Glutamatergic neuron (in vitro differentiated cells): ENCODE results near the gene TSHZ1. TPM values are rescaled to one million over a fixed set of nuclear protein-coding genes. Genes with fewer than 3 reads are reported as not detected.

Experiments used
- DNase-seq: peaks from one replicate; pipeline ENCODE4 v3.0.0; 2022
- H3K27ac Mint-ChIP-seq: one replicate; pipeline ENCODE4 v1.8.0; 2020; ENCODE audit warnings: mild to moderate bottlenecking, mixed read lengths, inconsistent platforms; ENCODE audit not compliant: unreplicated experiment
- H3K27me3 Mint-ChIP-seq: one replicate; pipeline ENCODE4 v1.8.0; 2020; ENCODE audit warnings: mild to moderate bottlenecking, moderate library complexity, mixed read lengths, inconsistent platforms; ENCODE audit not compliant: unreplicated experiment
- H3K36me3 Mint-ChIP-seq: one replicate; pipeline ENCODE4 v1.8.0; 2020; ENCODE audit warnings: mild to moderate bottlenecking, mixed read lengths, inconsistent platforms; ENCODE audit not compliant: unreplicated experiment
- H3K4me1 Mint-ChIP-seq: one replicate; pipeline ENCODE4 v1.8.0; 2020; ENCODE audit warnings: mild to moderate bottlenecking, low read depth, mixed read lengths, inconsistent platforms; ENCODE audit not compliant: unreplicated experiment
- H3K4me3 Mint-ChIP-seq: one replicate; pipeline ENCODE4 v1.8.0; 2020; ENCODE audit warnings: mild to moderate bottlenecking, mixed read lengths, inconsistent platforms; ENCODE audit not compliant: unreplicated experiment
- H3K9me3 Mint-ChIP-seq: one replicate; pipeline ENCODE4 v1.8.0; 2020; ENCODE audit warnings: mild to moderate bottlenecking, moderate library complexity, mixed read lengths, inconsistent platforms; ENCODE audit not compliant: unreplicated experiment
- CTCF ChIP-seq: fragments of 200-600 bp; sonication (generic); IDR thresholded peaks from one replicate; pipeline ENCODE4 v1.5.0; 2021; ENCODE audit not compliant: partially characterized antibody, unreplicated experiment
- total RNA-seq: library from RNA; stranded (reverse); fragmentation: NEBNext Ultra II Directional; extraction: Animal tissue kit (Norgen Biotek cat#: 25700); gene quantifications from one replicate; pipeline ENCODE4 v1.2.1, GENCODE V29; 2021; ENCODE audit not compliant: unreplicated experiment

Gene TSHZ1
- total RNA-seq, 1 donor from 2014 or later = 5.3 TPM

DNA sequence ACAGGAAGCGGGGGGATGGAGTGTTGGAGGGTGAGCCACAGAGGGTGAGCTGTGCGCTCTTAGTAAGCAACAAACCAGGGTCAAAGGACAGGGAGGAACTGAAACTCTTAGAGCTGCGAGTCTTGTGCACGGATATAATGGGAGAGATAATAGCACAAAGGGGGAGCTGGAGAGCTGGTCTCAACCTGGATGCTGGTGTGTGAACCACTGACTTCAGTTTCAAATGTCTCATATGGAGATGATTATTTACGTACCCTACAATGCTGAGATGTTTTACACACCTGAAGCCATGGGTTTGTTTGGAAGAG lies 37.5 kb upstream of the TSHZ1 start:
- H3K4me1 Mint-ChIP-seq = no peaks in the 10 kb centered on the region
- H3K27ac Mint-ChIP-seq = no peak overlapping the region

DNA sequence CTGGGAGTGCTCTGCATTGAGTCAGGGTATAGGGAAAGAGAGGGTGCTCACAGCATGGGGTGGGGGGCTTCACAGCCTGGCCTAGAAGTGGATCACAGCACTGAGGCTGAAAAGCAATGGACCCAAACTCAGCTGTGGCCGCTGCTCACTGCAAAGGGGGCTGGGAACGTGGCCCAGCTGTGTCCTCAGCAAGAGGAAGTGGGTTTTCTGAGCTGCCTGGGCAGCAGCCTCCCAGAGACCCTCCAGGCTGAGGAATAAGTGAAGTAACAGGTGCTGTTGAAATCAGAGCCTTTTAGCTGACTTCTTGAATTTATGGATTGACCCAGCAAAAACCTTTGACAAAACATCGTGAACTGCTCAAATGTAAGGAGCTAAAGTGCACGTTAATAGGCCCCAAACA lies 36.9 kb upstream of the TSHZ1 start:
- Mint-ChIP-seq H3K36me3 (peaks cover 4% of the 10 kb centered on the region), H3K27me3 (peaks cover 3% of the 10 kb centered on the region), H3K4me3 (no peak overlapping the region), H3K9me3 (no peaks in the 10 kb centered on the region), H3K4me1 (no peaks in the 10 kb centered on the region), H3K27ac (no peak overlapping the region)
- TF ChIP-seq CTCF = no peak
- DNase-seq = no peak

More for the DNA sequence above, 37.5 kb upstream of the TSHZ1 start:
- Mint-ChIP-seq H3K4me3 (no peak overlapping the region), H3K27me3 (peaks cover 3% of the 10 kb centered on the region), H3K9me3 (no peaks in the 10 kb centered on the region), H3K36me3 (peaks cover 4% of the 10 kb centered on the region)
- TF ChIP-seq CTCF = no peak
- no peak for DNase-seq

DNA sequence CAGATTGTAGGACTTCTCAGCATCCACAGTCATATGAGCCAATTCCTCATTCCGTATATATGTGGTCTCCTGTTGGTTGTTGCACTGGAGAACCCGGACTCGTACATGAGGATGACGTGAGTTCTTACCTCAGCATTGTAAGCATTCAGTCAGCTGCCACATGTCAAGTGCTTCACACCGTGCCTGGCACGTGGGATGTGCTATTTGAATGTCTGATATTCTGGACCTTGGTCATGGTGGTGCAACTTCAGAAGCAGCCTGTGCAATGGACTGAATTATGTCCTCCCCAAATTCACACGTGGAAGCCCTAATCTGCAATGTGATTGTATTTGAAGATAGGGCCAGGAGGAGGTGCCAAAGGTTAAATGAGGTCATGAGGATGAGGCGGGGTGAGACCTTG lies 33.7 kb upstream of the TSHZ1 start:
- H3K4me1 Mint-ChIP-seq = no peaks in the 10 kb centered on the region
- peaks cover 3% of the 10 kb centered on the region for H3K27me3 Mint-ChIP-seq
- H3K36me3 Mint-ChIP-seq = peaks cover 4% of the 10 kb centered on the region
- TF ChIP-seq CTCF = no peak
- no peak overlapping the region for H3K4me3 Mint-ChIP-seq
- no peak overlapping the region for H3K27ac Mint-ChIP-seq
- no peak for DNase-seq
- no peaks in the 10 kb centered on the region for H3K9me3 Mint-ChIP-seq

DNA sequence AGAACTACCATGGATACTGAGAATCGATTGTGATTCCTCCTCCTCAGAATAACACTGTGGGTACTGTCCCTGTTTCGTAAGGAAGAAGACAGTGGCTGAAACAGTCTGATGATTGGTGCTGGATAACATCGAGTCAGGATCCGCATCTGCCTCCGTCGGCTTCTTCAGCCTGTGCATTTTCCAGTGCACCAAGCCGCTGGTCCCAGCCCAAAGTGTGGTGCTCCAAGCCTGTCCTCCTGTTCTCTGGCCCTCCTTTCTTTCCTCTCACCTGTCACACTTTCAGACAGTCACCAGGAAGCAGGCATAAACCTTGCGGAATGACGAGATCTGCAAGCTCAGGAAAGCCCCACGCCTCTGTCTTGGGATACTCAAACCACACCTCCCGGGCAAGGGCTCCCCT lies 32.2 kb upstream of the TSHZ1 start:
- no peak for DNase-seq
- TF ChIP-seq CTCF = no peak
- Mint-ChIP-seq H3K4me1 (no peaks in the 10 kb centered on the region), H3K36me3 (no peaks in the 10 kb centered on the region), H3K9me3 (no peaks in the 10 kb centered on the region), H3K27ac (no peak overlapping the region), H3K27me3 (no peaks in the 10 kb centered on the region), H3K4me3 (no peak overlapping the region)

GRCh38 chr18:75179819-75180600 lies 30.6 kb upstream of the TSHZ1 start:
- H3K4me1 Mint-ChIP-seq = no peaks in the 10 kb centered on the region
- H3K36me3 Mint-ChIP-seq = no peaks in the 10 kb centered on the region
- TF ChIP-seq CTCF = no peak
- no peaks in the 10 kb centered on the region for H3K27me3 Mint-ChIP-seq
- H3K27ac Mint-ChIP-seq = no peak overlapping the region
- H3K4me3 Mint-ChIP-seq = no peak overlapping the region
- no peaks in the 10 kb centered on the region for H3K9me3 Mint-ChIP-seq
- DNase-seq = no peak
